ENCODE data around the gene DMBX1. TPM values are rescaled to one million over a fixed set of nuclear protein-coding genes. Genes with fewer than 3 reads are reported as not detected.

DMBX1 gene
- total RNA-seq, 4 donors from 2014 or later = 0.12 to 0.51 (median 0.42) TPM; not detected in 1

DNA sequence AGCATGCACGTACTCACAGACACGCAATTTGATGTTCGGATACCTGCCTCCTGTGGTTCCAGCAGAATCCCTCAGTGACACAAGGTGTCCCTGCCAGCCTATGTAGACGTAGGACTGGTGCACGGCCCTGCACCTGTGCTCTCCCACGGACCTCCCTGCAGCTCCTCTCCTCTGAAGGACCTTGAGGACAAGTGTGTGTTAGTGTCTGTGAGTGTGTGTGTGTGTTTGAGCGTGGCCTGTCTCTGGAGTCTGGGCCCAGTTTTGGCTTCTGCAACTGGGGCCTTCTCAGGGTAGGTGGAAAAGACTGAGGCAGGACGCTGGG lies 22.5 kb upstream of the DMBX1 start:
- TF ChIP-seq POLR2A (IDR thresholded peaks at IDR 0.05) (no peak), CTCF (IDR thresholded peaks at IDR 0.05) (no peak)
- intact Hi-C loops (cut with DNase I; ENCODE audit: low total_unique reads) = no loop called here
- no peak for DNase-seq (ENCODE audit: low spot score in 2 of 2)
- 46 to 48% methylated on average over 8 of the region's 8 CpGs for WGBS, 2 donors
- no peak overlapping the region for H3K4me3 ChIP-seq (ENCODE audit: low read depth, poor library complexity, severe bottlenecking)

GRCh38 chr1:46469881-46470280 lies 19.8 kb upstream of the DMBX1 start:
- DNase-seq (ENCODE audit: low spot score in 2 of 2) = no peak
- WGBS, 2 donors = 41 to 53% methylated on average over 4 of the region's 4 CpGs
- no peak for TF ChIP-seq CTCF (IDR thresholded peaks at IDR 0.05)
- no peak for TF ChIP-seq POLR2A (IDR thresholded peaks at IDR 0.05)
- intact Hi-C loops (cut with DNase I; ENCODE audit: low total_unique reads) = no loop called here
- no peak overlapping the region for H3K4me3 ChIP-seq (ENCODE audit: low read depth, poor library complexity, severe bottlenecking)

DNA sequence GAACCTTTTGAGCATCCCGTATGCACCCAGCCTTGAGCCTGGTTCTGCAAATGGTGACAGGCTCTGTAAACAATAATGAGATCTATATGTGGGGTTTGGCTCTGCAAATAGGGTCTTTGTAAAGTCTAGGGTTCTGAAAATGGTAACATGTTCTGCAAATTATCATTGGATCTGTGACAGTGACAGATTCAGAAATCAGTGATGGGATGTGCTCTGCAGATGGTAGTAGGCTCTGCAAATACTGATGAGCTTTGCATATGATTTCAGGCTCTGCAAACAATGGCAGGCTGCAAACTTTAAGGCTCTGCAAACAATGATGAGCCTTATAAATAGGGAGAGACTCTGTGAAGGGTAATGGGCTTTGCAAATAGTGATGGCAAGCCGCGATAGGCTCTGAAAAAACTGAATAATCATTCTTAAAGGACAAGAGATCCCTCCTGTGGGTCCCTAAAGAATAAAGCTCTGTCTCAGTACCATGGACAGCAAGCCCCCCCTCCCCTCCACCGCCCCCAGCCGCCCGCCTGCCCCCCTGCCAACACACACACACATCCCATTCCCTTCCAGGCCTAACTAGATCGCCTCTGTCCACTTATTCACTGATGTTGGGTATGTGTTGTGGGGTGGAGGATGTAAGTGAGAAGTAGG lies 17.7 kb upstream of the DMBX1 start:
- no peak overlapping the region for H3K4me3 ChIP-seq (ENCODE audit: low read depth, poor library complexity, severe bottlenecking)
- DNase-seq (ENCODE audit: low spot score in 2 of 2) = no peak
- intact Hi-C loops (cut with DNase I; ENCODE audit: low total_unique reads) = no loop called here
- TF ChIP-seq POLR2A (IDR thresholded peaks at IDR 0.05) = no peak
- no peak for TF ChIP-seq CTCF (IDR thresholded peaks at IDR 0.05)
- WGBS, 2 donors = 49 to 68% methylated on average over 7 of the region's 7 CpGs

DNA sequence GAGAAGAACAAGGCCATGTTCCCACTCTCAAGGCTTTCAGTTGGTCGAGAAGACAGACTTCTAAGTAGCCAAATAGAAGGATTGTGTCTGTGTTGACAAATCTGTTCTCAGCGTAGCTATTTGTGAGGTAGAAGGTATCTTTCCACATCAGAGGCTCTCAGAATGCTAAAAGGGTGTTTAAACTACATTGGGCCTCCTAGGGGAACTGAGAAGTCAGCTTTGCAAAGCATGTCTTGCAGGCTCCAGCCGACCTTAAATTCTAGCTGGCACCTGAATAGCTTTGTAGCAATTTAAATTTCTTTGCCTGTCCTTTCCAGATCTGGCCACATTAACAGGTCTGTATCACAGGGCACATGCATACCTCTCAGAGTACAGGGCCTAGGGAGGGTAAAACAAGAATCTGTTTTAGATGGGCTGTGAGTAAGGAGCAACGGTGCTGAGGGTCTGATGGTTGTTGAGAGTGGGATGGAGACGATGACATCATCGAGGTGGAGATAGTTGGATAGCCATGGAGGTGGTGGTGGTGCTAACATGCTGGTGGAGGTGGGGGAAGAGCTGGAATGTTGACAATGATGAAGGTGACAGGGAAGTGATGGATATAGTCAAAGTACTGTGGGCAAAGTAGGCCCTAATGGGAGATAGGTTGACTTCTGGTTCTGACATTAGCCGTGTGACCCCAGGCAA lies 17.0 kb upstream of the DMBX1 start:
- TF ChIP-seq POLR2A (IDR thresholded peaks at IDR 0.05) (no peak), CTCF (IDR thresholded peaks at IDR 0.05) (no peak)
- H3K4me3 ChIP-seq (ENCODE audit: low read depth, poor library complexity, severe bottlenecking) = no peak overlapping the region
- WGBS, 2 donors = 68 to 82% methylated on average over 7 of the region's 7 CpGs
- intact Hi-C loops (cut with DNase I; ENCODE audit: low total_unique reads) = no loop called here
- no peak for DNase-seq (ENCODE audit: low spot score in 2 of 2)

DNA sequence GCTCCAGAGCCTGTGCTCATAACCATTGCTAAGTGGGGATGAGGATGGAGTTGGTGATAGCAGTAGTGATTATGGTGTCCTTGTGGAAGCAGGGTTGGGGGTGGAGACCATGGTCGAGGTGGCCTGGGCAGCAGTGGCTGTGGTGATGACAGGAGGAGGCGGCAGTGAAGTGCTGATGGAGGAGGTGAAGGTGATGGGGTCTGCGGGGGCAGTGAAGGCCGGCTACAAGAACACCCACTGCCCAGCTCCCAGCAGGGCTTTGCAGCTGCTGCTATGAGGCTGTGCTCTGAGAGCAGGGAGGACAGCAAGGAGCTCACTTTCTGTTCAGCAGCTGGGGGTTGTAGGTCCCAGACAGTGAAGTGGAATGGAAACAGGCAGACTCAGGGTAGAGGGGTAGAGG lies 15.6 kb upstream of the DMBX1 start:
- intact Hi-C loops (cut with DNase I; ENCODE audit: low total_unique reads) = no loop called here
- no peak overlapping the region for H3K4me3 ChIP-seq (ENCODE audit: low read depth, poor library complexity, severe bottlenecking)
- 52 to 54% methylated on average over 4 of the region's 4 CpGs for WGBS, 2 donors
- TF ChIP-seq POLR2A (IDR thresholded peaks at IDR 0.05) (no peak), CTCF (IDR thresholded peaks at IDR 0.05) (no peak)
- DNase-seq (ENCODE audit: low spot score in 2 of 2) = no peak

- DNase-seq (ENCODE audit: low spot score in 2 of 2) = no peak
- intact Hi-C loops (cut with DNase I; ENCODE audit: low total_unique reads) = no loop called here
- WGBS, 2 donors = 40 to 42% methylated on average over 20 of the region's 20 CpGs
- no peak for TF ChIP-seq POLR2A (IDR thresholded peaks at IDR 0.05)
- no peak for TF ChIP-seq CTCF (IDR thresholded peaks at IDR 0.05)
- H3K4me3 ChIP-seq (ENCODE audit: low read depth, poor library complexity, severe bottlenecking) = no peak overlapping the region
These were observed 15.1 kb upstream of the DMBX1 start for GRCh38 chr1:46474570-46474969.

All from lower leg skin (tissue), 4 donors.